ENCODE data around the gene SMAD6.

DNA sequence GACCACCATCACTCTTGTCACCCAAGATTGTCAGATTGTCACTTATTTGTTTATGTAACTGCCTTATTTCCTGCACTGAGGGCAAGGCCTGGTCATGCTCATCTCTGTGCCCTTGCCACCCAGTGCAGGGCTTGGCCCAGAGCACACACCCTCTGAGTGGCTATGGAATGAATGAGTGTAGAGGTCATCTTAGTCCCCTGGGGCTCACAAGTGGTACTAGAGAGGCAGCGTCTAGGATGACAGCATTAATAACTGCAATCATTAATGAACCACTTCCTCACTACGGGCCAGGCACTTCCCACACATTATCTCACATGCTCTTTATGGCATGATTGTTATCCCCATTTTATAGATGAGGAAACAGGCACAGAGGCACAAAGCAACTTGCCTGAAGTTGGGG lies 117.0 kb downstream of the SMAD6 start:
- TF ChIP-seq POLR2A (IDR thresholded peaks at IDR 0.05; ENCODE audit: extremely low read depth, insufficient read length) (no peak), MAX (IDR thresholded peaks at IDR 0.05; ENCODE audit: low read depth, low read length) (no peak), MYC (IDR thresholded peaks at IDR 0.05; ENCODE audit: low read depth, low read length) (no peak)
- TF ChIP-seq, protein P1, sequence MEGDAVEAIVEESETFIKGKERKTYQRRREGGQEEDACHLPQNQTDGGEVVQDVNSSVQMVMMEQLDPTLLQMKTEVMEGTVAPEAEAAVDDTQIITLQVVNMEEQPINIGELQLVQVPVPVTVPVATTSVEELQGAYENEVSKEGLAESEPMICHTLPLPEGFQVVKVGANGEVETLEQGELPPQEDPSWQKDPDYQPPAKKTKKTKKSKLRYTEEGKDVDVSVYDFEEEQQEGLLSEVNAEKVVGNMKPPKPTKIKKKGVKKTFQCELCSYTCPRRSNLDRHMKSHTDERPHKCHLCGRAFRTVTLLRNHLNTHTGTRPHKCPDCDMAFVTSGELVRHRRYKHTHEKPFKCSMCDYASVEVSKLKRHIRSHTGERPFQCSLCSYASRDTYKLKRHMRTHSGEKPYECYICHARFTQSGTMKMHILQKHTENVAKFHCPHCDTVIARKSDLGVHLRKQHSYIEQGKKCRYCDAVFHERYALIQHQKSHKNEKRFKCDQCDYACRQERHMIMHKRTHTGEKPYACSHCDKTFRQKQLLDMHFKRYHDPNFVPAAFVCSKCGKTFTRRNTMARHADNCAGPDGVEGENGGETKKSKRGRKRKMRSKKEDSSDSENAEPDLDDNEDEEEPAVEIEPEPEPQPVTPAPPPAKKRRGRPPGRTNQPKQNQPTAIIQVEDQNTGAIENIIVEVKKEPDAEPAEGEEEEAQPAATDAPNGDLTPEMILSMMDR (IDR thresholded peaks at IDR 0.05; ENCODE audit: low read depth, low read length): no peak
